ENCODE data around the gene BCAS3. TPM values are rescaled to one million over a fixed set of nuclear protein-coding genes. Genes with fewer than 3 reads are reported as not detected.

BCAS3 gene
- total and polyA plus RNA-seq, 4 donors = 5.8 to 24.6 (median 10.1) TPM

DNA sequence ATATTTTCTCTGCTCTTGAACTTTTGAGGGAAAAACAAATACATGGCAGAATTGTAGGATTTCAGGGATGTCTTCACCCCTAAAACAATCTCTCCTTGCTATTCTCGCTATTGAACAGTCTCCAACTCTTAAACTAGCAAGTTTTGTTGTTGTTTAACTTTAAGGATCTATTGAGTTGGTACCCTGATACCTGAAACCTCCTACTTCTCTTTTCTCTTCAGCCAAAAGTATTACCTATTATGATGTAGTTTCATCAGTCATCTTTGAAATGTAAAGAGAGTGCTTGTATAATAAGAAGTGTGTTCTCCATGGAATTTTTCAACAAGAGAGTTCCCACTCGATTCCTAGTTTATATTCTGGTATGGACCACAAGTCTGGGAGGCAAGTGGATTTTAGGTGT is 510.4 kb downstream of the BCAS3 start:
- H3K9me3 ChIP-seq (ENCODE audit: control insufficient read depth in 4 of 4, low read length in 3 of 4) = peaks cover 0 to 2% (median 0%) of the 10 kb centered on the region in 4 donors
- DNase-seq (ENCODE audit: low spot score) = no peak
- H3K27ac ChIP-seq (ENCODE audit: low read depth in 1 of 2, low read length in 2 of 2) = no peak overlapping the region
- no peak overlapping the region for H3K9ac ChIP-seq (ENCODE audit: low read depth in 1 of 2, low read length in 2 of 2)
- no peak overlapping the region for H3K4me3 ChIP-seq (ENCODE audit: low read depth in 1 of 3, low read length in 3 of 3)
- H3K4me1 ChIP-seq (ENCODE audit: control insufficient read depth in 4 of 4, insufficient read depth in 4 of 4, low read length in 3 of 4) = no peaks in the 10 kb centered on the region
- no peaks in the 10 kb centered on the region for H3K36me3 ChIP-seq (ENCODE audit: control insufficient read depth in 4 of 4, insufficient read depth in 3 of 4, low read depth in 1 of 4, low read length in 3 of 4)
- WGBS = 96% methylated on average over 2 of the region's 2 CpGs
- H3K27me3 ChIP-seq (ENCODE audit: control insufficient read depth in 4 of 4, insufficient read depth in 4 of 4, low read length in 3 of 4) = no peaks in the 10 kb centered on the region
- TF ChIP-seq HNF4A (conservative IDR thresholded peaks at IDR 0.05) = no peak
- no peak for TF ChIP-seq FOXA1 (IDR thresholded peaks at IDR 0.05)
- TF ChIP-seq RAD21 (IDR thresholded peaks at IDR 0.05) = no peak
- TF ChIP-seq NR2F2 (IDR thresholded peaks at IDR 0.05) = no peak
- TF ChIP-seq RXRA (IDR thresholded peaks at IDR 0.05) = no peak
- no peak for TF ChIP-seq JUND (IDR thresholded peaks at IDR 0.05)
- TF ChIP-seq, protein P1, sequence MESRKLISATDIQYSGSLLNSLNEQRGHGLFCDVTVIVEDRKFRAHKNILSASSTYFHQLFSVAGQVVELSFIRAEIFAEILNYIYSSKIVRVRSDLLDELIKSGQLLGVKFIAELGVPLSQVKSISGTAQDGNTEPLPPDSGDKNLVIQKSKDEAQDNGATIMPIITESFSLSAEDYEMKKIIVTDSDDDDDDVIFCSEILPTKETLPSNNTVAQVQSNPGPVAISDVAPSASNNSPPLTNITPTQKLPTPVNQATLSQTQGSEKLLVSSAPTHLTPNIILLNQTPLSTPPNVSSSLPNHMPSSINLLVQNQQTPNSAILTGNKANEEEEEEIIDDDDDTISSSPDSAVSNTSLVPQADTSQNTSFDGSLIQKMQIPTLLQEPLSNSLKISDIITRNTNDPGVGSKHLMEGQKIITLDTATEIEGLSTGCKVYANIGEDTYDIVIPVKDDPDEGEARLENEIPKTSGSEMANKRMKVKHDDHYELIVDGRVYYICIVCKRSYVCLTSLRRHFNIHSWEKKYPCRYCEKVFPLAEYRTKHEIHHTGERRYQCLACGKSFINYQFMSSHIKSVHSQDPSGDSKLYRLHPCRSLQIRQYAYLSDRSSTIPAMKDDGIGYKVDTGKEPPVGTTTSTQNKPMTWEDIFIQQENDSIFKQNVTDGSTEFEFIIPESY (IDR thresholded peaks at IDR 0.05) = no peak
- no peak for TF ChIP-seq SP1 (IDR thresholded peaks at IDR 0.05)
- no peak for TF ChIP-seq EGR1 (IDR thresholded peaks at IDR 0.05; ENCODE audit: low read depth in 2 of 2)
- no peak for TF ChIP-seq FOXA2 (IDR thresholded peaks at IDR 0.05)
- TF ChIP-seq, protein P2, sequence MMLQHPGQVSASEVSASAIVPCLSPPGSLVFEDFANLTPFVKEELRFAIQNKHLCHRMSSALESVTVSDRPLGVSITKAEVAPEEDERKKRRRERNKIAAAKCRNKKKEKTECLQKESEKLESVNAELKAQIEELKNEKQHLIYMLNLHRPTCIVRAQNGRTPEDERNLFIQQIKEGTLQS (IDR thresholded peaks at IDR 0.05) = no peak
- TF ChIP-seq, protein P3, sequence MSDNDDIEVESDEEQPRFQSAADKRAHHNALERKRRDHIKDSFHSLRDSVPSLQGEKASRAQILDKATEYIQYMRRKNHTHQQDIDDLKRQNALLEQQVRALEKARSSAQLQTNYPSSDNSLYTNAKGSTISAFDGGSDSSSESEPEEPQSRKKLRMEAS (IDR thresholded peaks at IDR 0.05) = no peak
- no peak for TF ChIP-seq TAF1 (conservative IDR thresholded peaks at IDR 0.05)
- no peak for TF ChIP-seq GABPA (IDR thresholded peaks at IDR 0.05 in 1 of 2, conservative IDR thresholded peaks at IDR 0.05 in 1 of 2)

DNA sequence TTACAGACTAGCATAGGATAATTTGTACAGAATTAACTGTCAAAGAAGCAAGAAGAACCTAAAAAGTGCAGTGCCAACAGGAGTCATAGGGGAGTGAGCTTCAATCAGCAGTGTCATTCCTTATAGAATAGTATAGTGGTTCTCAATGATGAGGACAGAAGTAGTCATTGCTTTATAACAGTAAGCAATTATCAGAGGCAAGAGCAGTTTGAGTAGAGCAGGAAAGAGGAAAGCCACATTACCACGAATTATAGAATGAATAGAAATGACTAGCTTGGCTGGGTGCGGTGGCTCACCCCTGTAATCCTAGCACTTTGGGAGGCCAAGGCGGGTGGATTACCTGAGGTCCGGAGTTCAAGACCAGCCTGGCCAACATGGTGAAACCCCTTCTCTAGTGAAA is 512.3 kb downstream of the BCAS3 start:
- WGBS = 93% methylated on average over 4 of the region's 4 CpGs
- no peak for TF ChIP-seq RXRA (IDR thresholded peaks at IDR 0.05)
- TF ChIP-seq, protein P2 (IDR thresholded peaks at IDR 0.05) = no peak
- TF ChIP-seq GABPA (IDR thresholded peaks at IDR 0.05 in 1 of 2, conservative IDR thresholded peaks at IDR 0.05 in 1 of 2) = no peak
- no peak for TF ChIP-seq HNF4G (IDR thresholded peaks at IDR 0.05)
- TF ChIP-seq, protein P3 (IDR thresholded peaks at IDR 0.05) = no peak
- TF ChIP-seq HNF4A (conservative IDR thresholded peaks at IDR 0.05) = no peak
- no peak for TF ChIP-seq JUND (IDR thresholded peaks at IDR 0.05)
- TF ChIP-seq, protein P4, sequence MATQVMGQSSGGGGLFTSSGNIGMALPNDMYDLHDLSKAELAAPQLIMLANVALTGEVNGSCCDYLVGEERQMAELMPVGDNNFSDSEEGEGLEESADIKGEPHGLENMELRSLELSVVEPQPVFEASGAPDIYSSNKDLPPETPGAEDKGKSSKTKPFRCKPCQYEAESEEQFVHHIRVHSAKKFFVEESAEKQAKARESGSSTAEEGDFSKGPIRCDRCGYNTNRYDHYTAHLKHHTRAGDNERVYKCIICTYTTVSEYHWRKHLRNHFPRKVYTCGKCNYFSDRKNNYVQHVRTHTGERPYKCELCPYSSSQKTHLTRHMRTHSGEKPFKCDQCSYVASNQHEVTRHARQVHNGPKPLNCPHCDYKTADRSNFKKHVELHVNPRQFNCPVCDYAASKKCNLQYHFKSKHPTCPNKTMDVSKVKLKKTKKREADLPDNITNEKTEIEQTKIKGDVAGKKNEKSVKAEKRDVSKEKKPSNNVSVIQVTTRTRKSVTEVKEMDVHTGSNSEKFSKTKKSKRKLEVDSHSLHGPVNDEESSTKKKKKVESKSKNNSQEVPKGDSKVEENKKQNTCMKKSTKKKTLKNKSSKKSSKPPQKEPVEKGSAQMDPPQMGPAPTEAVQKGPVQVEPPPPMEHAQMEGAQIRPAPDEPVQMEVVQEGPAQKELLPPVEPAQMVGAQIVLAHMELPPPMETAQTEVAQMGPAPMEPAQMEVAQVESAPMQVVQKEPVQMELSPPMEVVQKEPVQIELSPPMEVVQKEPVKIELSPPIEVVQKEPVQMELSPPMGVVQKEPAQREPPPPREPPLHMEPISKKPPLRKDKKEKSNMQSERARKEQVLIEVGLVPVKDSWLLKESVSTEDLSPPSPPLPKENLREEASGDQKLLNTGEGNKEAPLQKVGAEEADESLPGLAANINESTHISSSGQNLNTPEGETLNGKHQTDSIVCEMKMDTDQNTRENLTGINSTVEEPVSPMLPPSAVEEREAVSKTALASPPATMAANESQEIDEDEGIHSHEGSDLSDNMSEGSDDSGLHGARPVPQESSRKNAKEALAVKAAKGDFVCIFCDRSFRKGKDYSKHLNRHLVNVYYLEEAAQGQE (IDR thresholded peaks at IDR 0.05) = no peak
- TF ChIP-seq YY1 (IDR thresholded peaks at IDR 0.05) = no peak
- TF ChIP-seq RAD21 (IDR thresholded peaks at IDR 0.05) = no peak
- no peak for TF ChIP-seq FOXA2 (IDR thresholded peaks at IDR 0.05)
- TF ChIP-seq SP1 (IDR thresholded peaks at IDR 0.05) = no peak
- TF ChIP-seq, protein P1 (IDR thresholded peaks at IDR 0.05) = no peak
- no peak for TF ChIP-seq TAF1 (conservative IDR thresholded peaks at IDR 0.05)
- TF ChIP-seq NR2F2 (IDR thresholded peaks at IDR 0.05) = no peak
- TF ChIP-seq, protein P5, sequence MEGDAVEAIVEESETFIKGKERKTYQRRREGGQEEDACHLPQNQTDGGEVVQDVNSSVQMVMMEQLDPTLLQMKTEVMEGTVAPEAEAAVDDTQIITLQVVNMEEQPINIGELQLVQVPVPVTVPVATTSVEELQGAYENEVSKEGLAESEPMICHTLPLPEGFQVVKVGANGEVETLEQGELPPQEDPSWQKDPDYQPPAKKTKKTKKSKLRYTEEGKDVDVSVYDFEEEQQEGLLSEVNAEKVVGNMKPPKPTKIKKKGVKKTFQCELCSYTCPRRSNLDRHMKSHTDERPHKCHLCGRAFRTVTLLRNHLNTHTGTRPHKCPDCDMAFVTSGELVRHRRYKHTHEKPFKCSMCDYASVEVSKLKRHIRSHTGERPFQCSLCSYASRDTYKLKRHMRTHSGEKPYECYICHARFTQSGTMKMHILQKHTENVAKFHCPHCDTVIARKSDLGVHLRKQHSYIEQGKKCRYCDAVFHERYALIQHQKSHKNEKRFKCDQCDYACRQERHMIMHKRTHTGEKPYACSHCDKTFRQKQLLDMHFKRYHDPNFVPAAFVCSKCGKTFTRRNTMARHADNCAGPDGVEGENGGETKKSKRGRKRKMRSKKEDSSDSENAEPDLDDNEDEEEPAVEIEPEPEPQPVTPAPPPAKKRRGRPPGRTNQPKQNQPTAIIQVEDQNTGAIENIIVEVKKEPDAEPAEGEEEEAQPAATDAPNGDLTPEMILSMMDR (IDR thresholded peaks at IDR 0.05; ENCODE audit: low read depth, low read length, missing input control) = no peak

More for the DNA sequence above, 512.3 kb downstream of the BCAS3 start:
- no peaks in the 10 kb centered on the region for H3K36me3 ChIP-seq (ENCODE audit: control insufficient read depth in 4 of 4, insufficient read depth in 3 of 4, low read depth in 1 of 4, low read length in 3 of 4)
- H3K27ac ChIP-seq (ENCODE audit: low read depth in 1 of 2, low read length in 2 of 2) = no peak overlapping the region
- H3K27me3 ChIP-seq (ENCODE audit: control insufficient read depth in 4 of 4, insufficient read depth in 4 of 4, low read length in 3 of 4) = no peaks in the 10 kb centered on the region
- no peaks in the 10 kb centered on the region for H3K4me1 ChIP-seq (ENCODE audit: control insufficient read depth in 4 of 4, insufficient read depth in 4 of 4, low read length in 3 of 4)
- no peak overlapping the region for H3K4me3 ChIP-seq (ENCODE audit: low read depth in 1 of 3, low read length in 3 of 3)
- peaks cover 0 to 2% (median 0%) of the 10 kb centered on the region in 4 donors for H3K9me3 ChIP-seq (ENCODE audit: control insufficient read depth in 4 of 4, low read length in 3 of 4)
- H3K9ac ChIP-seq (ENCODE audit: low read depth in 1 of 2, low read length in 2 of 2) = no peak overlapping the region
- no peak for DNase-seq (ENCODE audit: low spot score)
